Astrocyte (in vitro differentiated cells and primary cell): ENCODE results near the gene SYTL4. TPM values are rescaled to one million over a fixed set of nuclear protein-coding genes. Genes with fewer than 3 reads are reported as not detected.
A peak's percentile ranks its signal among the peaks of the same experiment; 100 is the strongest.

Experiments used
- DNase-seq: peaks from one replicate; pipeline ENCODE4 v3.0.0-alpha.2; 2010; ENCODE audit warnings: low read depth
- FAIRE-seq: peaks from 2 replicates; lab custom pipeline; 2011; peaks lifted over from hg19 to GRCh38; lab: Jason Lieb, UNC
- H2AFZ ChIP-seq: 2 replicates; pipeline ENCODE4 v1.6.0; 2012; ENCODE audit warnings: low read depth, low read length, inconsistent platforms
- H3K27ac ChIP-seq: 2 replicates; pipeline ENCODE4 v1.5.1; 2011; ENCODE audit warnings: low read depth, low read length, inconsistent platforms
- H3K27me3 ChIP-seq: 2 replicates; pipeline ENCODE4 v1.6.0; 2011; ENCODE audit warnings: low read length, inconsistent platforms; ENCODE audit not compliant: insufficient read depth
- H3K36me3 ChIP-seq: 2 replicates; pipeline ENCODE4 v1.5.1; 2011; ENCODE audit warnings: low read length, inconsistent platforms; ENCODE audit not compliant: insufficient read depth
- H3K4me1 ChIP-seq: 2 replicates; pipeline ENCODE4 v1.5.1; 2011; ENCODE audit warnings: low read length, inconsistent platforms; ENCODE audit not compliant: insufficient read depth
- H3K4me2 ChIP-seq: 2 replicates; pipeline ENCODE4 v1.6.0; 2012; ENCODE audit warnings: low read length, inconsistent platforms
- H3K4me3 ChIP-seq: 2 replicates; pipeline ENCODE4 v1.5.1; 2011; ENCODE audit warnings: low read depth, mild to moderate bottlenecking, low read length, inconsistent platforms; ENCODE audit not compliant: insufficient read depth
- H3K79me2 ChIP-seq: 2 replicates; pipeline ENCODE4 v1.6.0; 2012; ENCODE audit warnings: mild to moderate bottlenecking, low read length, inconsistent platforms; ENCODE audit not compliant: insufficient read depth
- H3K9ac ChIP-seq: 2 replicates; pipeline ENCODE4 v1.6.0; 2012; ENCODE audit warnings: mild to moderate bottlenecking, low read length, inconsistent platforms
- H3K9me3 ChIP-seq: 2 replicates; pipeline ENCODE4 v1.5.1; 2012; ENCODE audit warnings: low read depth, mild to moderate bottlenecking, low read length, inconsistent platforms; ENCODE audit not compliant: insufficient read depth
- H4K20me1 ChIP-seq: 2 replicates; pipeline ENCODE4 v1.6.0; 2012; ENCODE audit warnings: low read length, inconsistent platforms; ENCODE audit not compliant: insufficient read depth
- H3K27ac Mint-ChIP-seq: one replicate; pipeline ENCODE4 v1.8.0; 2021; ENCODE audit warnings: mild to moderate bottlenecking, mixed read lengths; ENCODE audit not compliant: unreplicated experiment
- H3K27me3 Mint-ChIP-seq: one replicate; pipeline ENCODE4 v1.8.0; 2021; ENCODE audit warnings: low read depth, mixed read lengths; ENCODE audit not compliant: unreplicated experiment
- H3K36me3 Mint-ChIP-seq: one replicate; pipeline ENCODE4 v1.8.0; 2021; ENCODE audit warnings: low read depth, mixed read lengths; ENCODE audit not compliant: unreplicated experiment
- H3K4me1 Mint-ChIP-seq: one replicate; pipeline ENCODE4 v1.8.0; 2021; ENCODE audit warnings: low read depth, mixed read lengths; ENCODE audit not compliant: unreplicated experiment
- H3K4me3 Mint-ChIP-seq: one replicate; pipeline ENCODE4 v1.8.0; 2021; ENCODE audit warnings: mild to moderate bottlenecking, moderate library complexity, mixed read lengths; ENCODE audit not compliant: unreplicated experiment
- H3K9me3 Mint-ChIP-seq: one replicate; pipeline ENCODE4 v1.8.0; 2021; ENCODE audit warnings: mild to moderate bottlenecking, mixed read lengths; ENCODE audit not compliant: unreplicated experiment
- CTCF ChIP-seq: IDR thresholded peaks from 2 replicates; pipeline ENCODE4 v1.5.1; 2011; ENCODE audit warnings: low read depth, mild to moderate bottlenecking, inconsistent platforms, low read length, moderate library complexity; ENCODE audit not compliant: insufficient read depth
- EZH2 ChIP-seq: IDR thresholded peaks from 2 replicates; pipeline ENCODE4 v1.6.1; 2012; ENCODE audit warnings: mild to moderate bottlenecking, low read length, inconsistent platforms; ENCODE audit not compliant: insufficient read depth
- total RNA-seq: library from RNA; stranded (reverse); gene quantifications from 2 replicates; pipeline ENCODE4 v1.2.1, GENCODE V29; 2021

SYTL4 gene
- total RNA-seq, 1 donor from 2014 or later, result 3.3 TPM

GRCh38 chrX:100720301-100720700, 11.6 kb downstream of the SYTL4 start:
- peak; percentile 71 for FAIRE-seq
- peaks cover 2% of the 10 kb centered on the region for H3K9me3 Mint-ChIP-seq
- Histone ChIP-seq H3K4me2 (no peak overlapping the region), H4K20me1 (no peaks in the 10 kb centered on the region), H3K79me2 (no peaks in the 10 kb centered on the region), H3K9me3 (no peaks in the 10 kb centered on the region), H3K27ac (no peak overlapping the region), H3K9ac (no peak overlapping the region), H2AFZ (no peak overlapping the region), H3K36me3 (no peaks in the 10 kb centered on the region), H3K27me3 (no peaks in the 10 kb centered on the region), H3K4me1 (no peaks in the 10 kb centered on the region), H3K4me3 (no peak overlapping the region)
- no peaks in the 10 kb centered on the region for H3K36me3 Mint-ChIP-seq
- H3K4me1 Mint-ChIP-seq, result no peaks in the 10 kb centered on the region
- DNase-seq, result no peak
- H3K27ac Mint-ChIP-seq, result no peak overlapping the region
- H3K4me3 Mint-ChIP-seq, result no peak overlapping the region
- no peaks in the 10 kb centered on the region for H3K27me3 Mint-ChIP-seq
- TF ChIP-seq CTCF, result no peak
- TF ChIP-seq EZH2, result no peak

GRCh38 chrX:100719139-100719538, 12.8 kb downstream of the SYTL4 start:
- H3K36me3 ChIP-seq, result no peaks in the 10 kb centered on the region
- Mint-ChIP-seq H3K27ac (no peak overlapping the region), H3K4me3 (no peak overlapping the region), H3K27me3 (no peaks in the 10 kb centered on the region), H3K4me1 (no peaks in the 10 kb centered on the region), H3K9me3 (peaks cover 2% of the 10 kb centered on the region), H3K36me3 (no peaks in the 10 kb centered on the region)
- H3K27ac ChIP-seq, result no peak overlapping the region
- no peaks in the 10 kb centered on the region for H3K4me1 ChIP-seq
- DNase-seq, result no peak
- H3K27me3 ChIP-seq, result no peaks in the 10 kb centered on the region
- no peak overlapping the region for H3K4me3 ChIP-seq
- no peaks in the 10 kb centered on the region for H3K79me2 ChIP-seq
- H3K4me2 ChIP-seq, result no peak overlapping the region
- no peaks in the 10 kb centered on the region for H4K20me1 ChIP-seq
- peak; percentile 65 for FAIRE-seq
- no peak overlapping the region for H2AFZ ChIP-seq
- H3K9me3 ChIP-seq, result no peaks in the 10 kb centered on the region
- no peak overlapping the region for H3K9ac ChIP-seq
- no peak for TF ChIP-seq CTCF
- TF ChIP-seq EZH2, result no peak

- Histone ChIP-seq H3K27ac (no peak overlapping the region), H4K20me1 (no peaks in the 10 kb centered on the region), H3K4me2 (no peak overlapping the region), H2AFZ (no peak overlapping the region), H3K9ac (no peak overlapping the region), H3K4me3 (no peak overlapping the region), H3K27me3 (no peaks in the 10 kb centered on the region), H3K4me1 (no peaks in the 10 kb centered on the region), H3K9me3 (no peaks in the 10 kb centered on the region), H3K79me2 (no peaks in the 10 kb centered on the region), H3K36me3 (no peaks in the 10 kb centered on the region)
- no peaks in the 10 kb centered on the region for H3K27me3 Mint-ChIP-seq
- no peak overlapping the region for H3K27ac Mint-ChIP-seq
- TF ChIP-seq EZH2 (no peak), CTCF (no peak)
- no peaks in the 10 kb centered on the region for H3K36me3 Mint-ChIP-seq
- no peak overlapping the region for H3K4me3 Mint-ChIP-seq
- no peak for DNase-seq
- H3K9me3 Mint-ChIP-seq, result no peaks in the 10 kb centered on the region
- peak; percentile 66 for FAIRE-seq
- no peaks in the 10 kb centered on the region for H3K4me1 Mint-ChIP-seq
These were observed 14.6 kb downstream of the SYTL4 start for GRCh38 chrX:100717363-100717762.
